ENCODE measurements around the gene PRKCSH. TPM values are rescaled to one million over a fixed set of nuclear protein-coding genes. Genes with fewer than 3 reads are reported as not detected.
"Not testable (repeated sequence)": the region's sequence is repeated elsewhere in the genome, so short reads cannot be mapped to it uniquely, and the experiment has no call there.

Gene PRKCSH
- total RNA-seq, 4 donors from 2014 or later = 64.1 to 107 (median 99.1) TPM

DNA sequence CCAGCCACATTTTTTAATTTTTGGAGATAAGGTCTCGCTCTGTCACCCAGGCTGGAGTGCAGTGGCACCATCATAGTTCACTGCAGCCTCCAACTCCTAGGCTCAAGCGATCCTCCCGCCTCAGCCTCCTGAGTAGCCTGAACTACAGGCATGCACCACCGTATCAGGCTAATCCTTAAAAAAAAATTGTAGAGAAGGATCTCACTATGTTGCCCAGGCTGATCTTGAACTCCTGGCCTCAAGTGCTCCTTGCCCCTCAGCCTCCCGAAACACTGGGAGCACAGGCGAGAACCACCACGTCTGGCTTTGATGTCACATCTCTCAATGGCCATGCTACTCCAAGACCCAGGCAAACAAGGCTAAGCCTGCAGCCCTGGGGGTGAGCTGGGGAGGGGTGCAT is 21.2 kb downstream of the PRKCSH start:
- Histone ChIP-seq H3K4me1 (peaks cover 0 to 6% (median 2%) of the 10 kb centered on the region in 3 donors), H3K9me3 (no peaks in the 10 kb centered on the region), H3K36me3 (no peaks in the 10 kb centered on the region), H3K27ac (no peak overlapping the region), H3K27me3 (peaks cover 0 to 35% (median 0%) of the 10 kb centered on the region in 4 donors), H3K4me3 (no peak overlapping the region)
- WGBS, 2 donors = 83 to 100% methylated on average over 3 to 4 of the region's 7 CpGs
- no peak for DNase-seq
- intact Hi-C loops (cut with DNase I) = no loop called here
- TF ChIP-seq, protein P1, sequence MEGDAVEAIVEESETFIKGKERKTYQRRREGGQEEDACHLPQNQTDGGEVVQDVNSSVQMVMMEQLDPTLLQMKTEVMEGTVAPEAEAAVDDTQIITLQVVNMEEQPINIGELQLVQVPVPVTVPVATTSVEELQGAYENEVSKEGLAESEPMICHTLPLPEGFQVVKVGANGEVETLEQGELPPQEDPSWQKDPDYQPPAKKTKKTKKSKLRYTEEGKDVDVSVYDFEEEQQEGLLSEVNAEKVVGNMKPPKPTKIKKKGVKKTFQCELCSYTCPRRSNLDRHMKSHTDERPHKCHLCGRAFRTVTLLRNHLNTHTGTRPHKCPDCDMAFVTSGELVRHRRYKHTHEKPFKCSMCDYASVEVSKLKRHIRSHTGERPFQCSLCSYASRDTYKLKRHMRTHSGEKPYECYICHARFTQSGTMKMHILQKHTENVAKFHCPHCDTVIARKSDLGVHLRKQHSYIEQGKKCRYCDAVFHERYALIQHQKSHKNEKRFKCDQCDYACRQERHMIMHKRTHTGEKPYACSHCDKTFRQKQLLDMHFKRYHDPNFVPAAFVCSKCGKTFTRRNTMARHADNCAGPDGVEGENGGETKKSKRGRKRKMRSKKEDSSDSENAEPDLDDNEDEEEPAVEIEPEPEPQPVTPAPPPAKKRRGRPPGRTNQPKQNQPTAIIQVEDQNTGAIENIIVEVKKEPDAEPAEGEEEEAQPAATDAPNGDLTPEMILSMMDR (IDR thresholded peaks at IDR 0.05) = no peak
- no peak for TF ChIP-seq POLR2A (IDR thresholded peaks at IDR 0.05)

DNA sequence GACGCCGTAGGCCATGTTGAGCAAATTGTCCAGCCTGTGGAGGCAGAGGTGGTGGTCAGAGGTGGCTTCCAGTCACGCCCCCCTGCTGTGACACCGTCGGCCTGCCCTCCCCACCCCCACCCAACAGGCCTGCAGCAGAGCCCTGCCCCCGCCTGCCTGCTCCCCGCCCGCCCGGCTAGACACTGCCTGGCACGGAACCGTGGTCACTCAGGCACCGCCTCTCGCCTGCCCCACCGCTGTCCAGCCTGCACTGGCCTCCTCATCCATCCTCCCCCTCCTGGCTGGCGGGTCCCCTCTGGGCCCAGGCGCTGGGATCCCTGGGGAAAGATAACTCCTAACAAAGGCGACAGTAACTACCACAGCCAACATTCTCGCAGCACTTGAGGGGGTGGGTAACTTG is 21.7 kb downstream of the PRKCSH start:
- Histone ChIP-seq H3K4me1 (peaks cover 0 to 3% (median 0%) of the 10 kb centered on the region in 3 donors), H3K4me3 (no peak overlapping the region), H3K27ac (no peak overlapping the region), H3K9me3 (no peaks in the 10 kb centered on the region), H3K36me3 (no peaks in the 10 kb centered on the region), H3K27me3 (peaks cover 0 to 35% (median 0%) of the 10 kb centered on the region in 4 donors)
- WGBS, 2 donors = 45% methylated on average over 6 of the region's 18 CpGs; no CpG with 5 or more reads in 1 of the 2 donors
- DNase-seq = no peak
- TF ChIP-seq POLR2A (IDR thresholded peaks at IDR 0.05) = no peak
- TF ChIP-seq, protein P1 (IDR thresholded peaks at IDR 0.05) = no peak
- intact Hi-C loops (cut with DNase I) = no loop called here

DNA sequence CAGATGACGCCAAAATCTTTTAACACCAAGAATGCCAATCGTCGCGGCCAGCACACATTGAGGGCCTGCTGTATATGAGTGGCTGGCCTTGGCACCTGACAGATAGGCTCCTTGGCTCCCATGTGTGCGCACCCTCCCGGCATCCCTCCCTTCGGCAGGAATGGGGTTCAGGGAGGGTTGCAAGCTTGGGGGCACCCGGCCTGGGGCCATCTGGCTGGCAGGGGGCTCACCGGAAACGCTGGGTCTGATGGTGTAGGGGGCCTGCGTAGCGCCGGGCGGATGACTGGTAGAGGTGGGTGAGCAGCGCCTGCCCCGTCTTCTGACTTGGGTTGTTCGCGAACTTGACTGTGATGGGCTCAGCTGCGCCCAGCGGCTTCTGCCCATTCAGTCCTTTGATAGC is 22.4 kb downstream of the PRKCSH start:
- H3K27ac ChIP-seq = no peak overlapping the region
- no peaks in the 10 kb centered on the region for H3K36me3 ChIP-seq
- H3K4me1 ChIP-seq = peaks cover 0 to 3% (median 0%) of the 10 kb centered on the region in 3 donors
- 83 to 91% methylated on average over 4 to 6 of the region's 20 CpGs for WGBS, 2 donors
- H3K27me3 ChIP-seq = peaks cover 0 to 32% (median 0%) of the 10 kb centered on the region in 4 donors
- DNase-seq = no peak
- intact Hi-C loops (cut with DNase I) = no loop called here
- TF ChIP-seq, protein P1 (IDR thresholded peaks at IDR 0.05) = no peak
- no peak for TF ChIP-seq POLR2A (IDR thresholded peaks at IDR 0.05)
- H3K9me3 ChIP-seq = no peaks in the 10 kb centered on the region
- H3K4me3 ChIP-seq = no peak overlapping the region

DNA sequence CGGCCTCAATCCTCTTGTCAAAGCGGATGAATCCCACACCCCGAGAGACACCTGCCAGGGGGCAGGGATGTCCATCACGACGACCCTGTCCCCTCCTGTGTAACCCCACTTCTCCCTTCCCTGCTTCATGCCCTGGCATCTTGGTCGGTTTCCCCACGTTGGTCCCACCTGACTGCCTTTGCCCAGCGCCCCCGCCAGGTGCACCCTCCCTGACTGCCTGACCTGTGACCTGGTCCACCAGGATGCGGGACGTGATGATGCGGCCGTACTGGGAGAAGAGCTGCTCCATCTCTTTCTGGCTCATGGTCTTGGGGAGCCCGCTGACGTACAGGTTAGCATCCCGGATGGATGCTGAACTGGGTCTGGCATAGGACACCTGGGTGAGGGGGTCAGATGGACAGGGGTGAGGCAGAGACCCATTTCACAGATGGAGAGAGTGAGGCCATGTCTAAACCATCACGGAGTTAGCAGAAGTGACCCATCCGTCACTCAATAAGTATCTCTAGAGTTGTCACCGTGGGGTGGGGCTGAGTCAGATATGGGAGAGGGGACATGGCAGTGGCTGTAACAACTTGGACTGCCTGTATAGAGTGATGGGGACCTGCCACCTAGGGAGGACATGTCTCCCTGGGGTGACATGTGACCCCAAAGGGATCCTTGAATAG is 22.9 kb downstream of the PRKCSH start:
- intact Hi-C loops (cut with DNase I) = no loop called here
- H3K27me3 ChIP-seq = peaks cover 0 to 29% (median 0%) of the 10 kb centered on the region in 4 donors
- TF ChIP-seq POLR2A (IDR thresholded peaks at IDR 0.05) = no peak
- TF ChIP-seq, protein P1 (IDR thresholded peaks at IDR 0.05) = no peak

DNA sequence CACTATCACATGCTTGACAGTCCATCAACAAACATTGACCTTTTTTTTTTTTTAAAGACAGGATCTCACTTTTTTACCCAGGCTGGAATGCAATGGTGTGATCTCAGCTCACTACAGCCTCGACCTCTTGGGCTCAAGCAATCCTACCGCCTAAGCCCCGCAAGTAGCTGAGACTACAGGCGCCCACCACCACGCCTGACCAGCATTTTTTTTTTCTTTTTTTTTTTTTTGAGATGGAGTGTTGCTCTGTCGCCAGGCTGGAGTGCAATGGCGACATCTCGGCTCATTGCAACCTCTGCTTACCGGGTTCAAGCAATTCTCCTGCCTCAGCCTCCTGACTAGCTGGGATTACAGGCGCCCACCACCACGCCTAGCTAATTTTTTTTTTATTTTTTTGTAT is 23.5 kb downstream of the PRKCSH start:
- WGBS, 2 donors = 64 to 82% methylated on average over 11 of the region's 11 CpGs
- H3K36me3 ChIP-seq; intact Hi-C loops (cut with DNase I); H3K4me3 ChIP-seq; H3K27ac ChIP-seq; H3K9me3 ChIP-seq; H3K4me1 ChIP-seq; DNase-seq: not testable (repeated sequence)
- peaks cover 0 to 28% (median 0%) of the 10 kb centered on the region in 4 donors for H3K27me3 ChIP-seq

More for the DNA sequence above, 22.9 kb downstream of the PRKCSH start:
- Histone ChIP-seq H3K4me3 (no peak overlapping the region), H3K9me3 (no peaks in the 10 kb centered on the region), H3K36me3 (no peaks in the 10 kb centered on the region), H3K27ac (no peak overlapping the region), H3K4me1 (peaks cover 0 to 3% (median 0%) of the 10 kb centered on the region in 3 donors)
- DNase-seq = no peak
- WGBS, 2 donors = 69 to 81% methylated on average over 5 to 6 of the region's 19 CpGs

Measured in esophagus squamous epithelium (tissue), 5 donors.